Uterus (tissue), 2 donors: Measurements from ENCODE around the gene NOG.

Experiments
- CTCF ChIP-seq, 4 experiments: fragments of 200-600 bp in 2 of 4; fragments of 450-650 bp in 2 of 4; sonication (generic) in 2 of 4; IDR thresholded peaks; one replicate each; pipeline ENCODE4 v1.5.1; 2016 to 2019; ENCODE audit warnings: antibody characterized with exemption in 4 of 4, mild to moderate bottlenecking in 2 of 4, moderate library complexity in 1 of 4
- POLR2A ChIP-seq, 2 donors: fragments of 450-650 bp; IDR thresholded peaks; one replicate each; pipeline ENCODE4 v1.6.1; 2016; ENCODE audit warnings: antibody characterized with exemption in 2 of 2, mild to moderate bottlenecking in 1 of 2, moderate library complexity in 1 of 2

- no peak for TF ChIP-seq CTCF (IDR thresholded peaks at IDR 0.05)
- no peak for TF ChIP-seq POLR2A (IDR thresholded peaks at IDR 0.05)
Measured at GRCh38 chr17:56599566-56599965, 6.1 kb downstream of the NOG start.
